Activated CD4-positive, alpha-beta T cell treated with anti-CD3 and anti-CD28 coated beads for 1 hour (primary cell): ENCODE data around the gene ATAD3C.
"Not testable (repeated sequence)": the region's sequence is repeated elsewhere in the genome, so short reads cannot be mapped to it uniquely, and the experiment has no call there.

ENCODE experiments used
- DNase-seq: peaks from one replicate; pipeline ENCODE4 v3.0.0-alpha.2; 2020

ATAD3C gene

GRCh38 chr1:1511533-1512285 is 62.2 kb downstream of the ATAD3C start, which contains the start of gene ATAD3A:
ATAD3A (plus strand) TSS chr1:1512162; CDS start chr1:1512269, 107 bp downstream.
- DNase-seq, result peak; percentile 95

- DNase-seq, result not testable (repeated sequence)
Measured at GRCh38 chr1:1512425-1512824, 62.9 kb downstream of the ATAD3C start.

GRCh38 chr1:1513675-1514074 is 64.2 kb downstream of the ATAD3C start:
- not testable (repeated sequence) for DNase-seq

- not testable (repeated sequence) for DNase-seq
Measured at GRCh38 chr1:1514376-1514775, 64.9 kb downstream of the ATAD3C start.

GRCh38 chr1:1516923-1517322 is 67.4 kb downstream of the ATAD3C start:
- not testable (repeated sequence) for DNase-seq

- no peak for DNase-seq
Measured at GRCh38 chr1:1517973-1518620, 68.6 kb downstream of the ATAD3C start.

- not testable (repeated sequence) for DNase-seq
Measured at GRCh38 chr1:1518621-1519007, 69.1 kb downstream of the ATAD3C start.
